ENCODE measurements around the gene TTC39B.

DNA sequence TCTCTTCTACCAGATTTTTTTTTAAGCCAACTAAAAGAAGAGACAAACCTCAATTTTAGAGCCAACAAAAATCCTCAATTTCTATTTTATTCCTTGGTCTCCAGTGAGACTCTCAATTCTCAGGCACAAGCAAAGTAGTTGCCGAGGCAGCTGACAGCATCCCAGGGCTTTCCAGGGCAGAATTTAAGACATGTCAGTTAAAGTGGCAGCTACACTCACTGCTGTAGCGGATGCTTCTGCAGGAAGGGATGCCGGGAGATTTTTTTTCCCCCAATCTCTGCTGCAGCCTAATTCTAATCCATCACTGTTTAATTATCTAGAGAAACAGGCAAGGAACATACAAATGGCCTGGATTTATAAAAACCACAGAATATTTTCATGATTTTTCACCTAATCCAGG is 57.0 kb downstream of the TTC39B start:
- TF ChIP-seq POLR2AphosphoS5 (IDR thresholded peaks at IDR 0.05) = no peak
- TF ChIP-seq CTCF (IDR thresholded peaks at IDR 0.05) = no peak
- TF ChIP-seq POLR2A (IDR thresholded peaks at IDR 0.05) = no peak
